DMS153 (cell line): ENCODE data around the gene UHRF1.

Experiments
- DNase-seq: peaks from one replicate; lab custom pipeline; 2025; lab: John Stamatoyannopoulos, UW

UHRF1 gene

GRCh38 chr19:4990306-4990705 lies 81.0 kb downstream of the UHRF1 start:
- no peak for DNase-seq

GRCh38 chr19:4991538-4991937 lies 82.2 kb downstream of the UHRF1 start:
- DNase-seq = no peak

- DNase-seq = no peak
These were observed 82.8 kb downstream of the UHRF1 start for GRCh38 chr19:4991996-4992698.

- no peak for DNase-seq
These were observed 84.4 kb downstream of the UHRF1 start for GRCh38 chr19:4993683-4994082.

GRCh38 chr19:4996701-4997100 lies 87.4 kb downstream of the UHRF1 start:
- no peak for DNase-seq

- DNase-seq = no peak
These were observed 88.0 kb downstream of the UHRF1 start for GRCh38 chr19:4997297-4997696.

GRCh38 chr19:5000120-5000611 lies 90.9 kb downstream of the UHRF1 start:
- no peak for DNase-seq

GRCh38 chr19:5001615-5002014 lies 92.3 kb downstream of the UHRF1 start:
- no peak for DNase-seq

- no peak for DNase-seq
These were observed 92.8 kb downstream of the UHRF1 start for GRCh38 chr19:5002143-5002542.

- no peak for DNase-seq
These were observed 94.5 kb downstream of the UHRF1 start for GRCh38 chr19:5003781-5004180.

- no peak for DNase-seq
These were observed 95.8 kb downstream of the UHRF1 start for GRCh38 chr19:5005096-5005495.

GRCh38 chr19:5006201-5006600 lies 96.9 kb downstream of the UHRF1 start:
- DNase-seq = no peak

GRCh38 chr19:5006821-5007220 lies 97.5 kb downstream of the UHRF1 start:
- no peak for DNase-seq
